Urinary bladder (tissue), 4 donors: Measurements from ENCODE around the gene TLE2. TPM values are rescaled to one million over a fixed set of nuclear protein-coding genes. Genes with fewer than 3 reads are reported as not detected.

ENCODE experiments used
- DNase-seq: peaks from one replicate; pipeline ENCODE4 v3.0.0-alpha.2; 2015; ENCODE audit errors: extremely low spot score
- H3K27ac ChIP-seq: one replicate; pipeline ENCODE4 v1.5.1; 2013; ENCODE audit warnings: low read depth, mild to moderate bottlenecking, moderate library complexity
- H3K36me3 ChIP-seq: one replicate; pipeline ENCODE4 v1.6.1; 2013; ENCODE audit warnings: mild to moderate bottlenecking, moderate library complexity; ENCODE audit not compliant: insufficient read depth
- H3K4me1 ChIP-seq: one replicate; pipeline ENCODE4 v1.6.1; 2013; ENCODE audit warnings: mild to moderate bottlenecking, moderate library complexity; ENCODE audit not compliant: insufficient read depth
- H3K4me3 ChIP-seq: one replicate; pipeline ENCODE4 v1.5.1; 2013; ENCODE audit warnings: low read depth, low read length
- WGBS: extraction: QIAGEN DNeasy Blood & Tissue Kit; methylation state at CpG from one replicate; pipeline ENCODE4 v1.1.7; 2013; 5-methylcytosine and 5-hydroxymethylcytosine counted together
- polyA plus RNA-seq: library from polyadenylated mRNA; stranded (reverse); fragments of 200-250 nt; gene quantifications from one replicate; pipeline ENCODE4 v1.2.3, GENCODE V29; 2013
- total RNA-seq: library from RNA; depleted of rRNA; stranded (reverse); fragments of >200 nt; gene quantifications from one replicate; pipeline ENCODE4 v1.2.3, GENCODE V29; 2014
- donor health status: healthy with polysubstance abuse.
- donor health status: healthy.

TLE2 gene
- total and polyA plus RNA-seq, 2 donors, result 14.1 to 69.9 TPM

DNA sequence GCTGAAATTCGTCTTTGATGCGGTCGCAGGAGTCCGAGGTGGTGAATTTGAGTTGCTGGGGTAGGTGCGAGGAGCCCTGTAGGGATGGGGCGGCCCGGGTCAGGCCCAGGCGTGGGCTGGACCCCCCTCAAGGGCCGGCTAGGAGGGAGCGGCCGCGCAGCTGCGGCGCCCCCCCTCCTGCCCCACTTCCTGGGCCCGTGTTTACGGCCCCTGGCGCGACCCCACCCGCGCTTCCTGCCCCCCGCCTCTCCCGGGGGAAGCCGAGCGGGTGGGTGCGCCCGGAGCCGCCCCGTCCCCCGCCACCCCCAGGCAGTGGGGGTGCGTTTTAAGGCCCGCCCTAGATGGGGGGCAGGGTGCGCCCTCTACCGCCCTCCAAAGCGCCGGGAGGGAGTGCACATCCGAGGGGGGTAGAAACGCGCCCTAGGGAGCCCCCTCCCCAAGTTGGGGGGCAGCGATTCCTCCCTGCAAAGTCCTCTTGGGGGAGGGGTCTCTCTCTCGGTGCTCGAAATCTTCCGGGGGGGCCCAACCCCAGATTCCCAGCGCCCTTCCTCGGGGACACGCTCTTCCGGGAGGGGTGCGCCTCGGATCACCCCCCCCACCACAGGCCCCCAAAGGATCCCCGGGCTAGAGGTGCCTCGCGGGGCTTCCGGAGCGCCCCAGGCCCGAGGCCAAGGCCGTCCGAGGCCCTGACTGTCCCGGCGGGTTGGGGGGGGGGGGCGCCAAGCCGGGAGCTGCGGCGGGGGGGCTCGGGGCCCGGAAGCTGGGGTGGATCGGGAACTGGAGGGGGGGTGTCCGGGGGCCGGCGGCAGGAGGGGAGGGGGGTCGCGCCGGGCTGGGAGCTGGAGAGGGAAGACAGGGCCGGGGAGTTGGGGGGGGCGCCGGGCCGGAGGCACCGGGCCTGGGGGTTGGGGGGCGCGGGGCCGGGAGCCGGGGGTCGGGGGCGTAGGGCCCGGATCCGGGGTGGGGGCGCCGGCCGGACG is 32.4 kb upstream of the TLE2 start:
- DNase-seq, result no peak
- H3K27ac ChIP-seq, result peak overlapping the region; percentile 98
- peaks cover 2% of the 10 kb centered on the region for H3K4me1 ChIP-seq
- 3% methylated on average over 88 of the region's 88 CpGs for whole genome bisulfite sequencing
- peak overlapping the region; percentile 99 for H3K4me3 ChIP-seq
- peaks cover 2% of the 10 kb centered on the region for H3K36me3 ChIP-seq

DNA sequence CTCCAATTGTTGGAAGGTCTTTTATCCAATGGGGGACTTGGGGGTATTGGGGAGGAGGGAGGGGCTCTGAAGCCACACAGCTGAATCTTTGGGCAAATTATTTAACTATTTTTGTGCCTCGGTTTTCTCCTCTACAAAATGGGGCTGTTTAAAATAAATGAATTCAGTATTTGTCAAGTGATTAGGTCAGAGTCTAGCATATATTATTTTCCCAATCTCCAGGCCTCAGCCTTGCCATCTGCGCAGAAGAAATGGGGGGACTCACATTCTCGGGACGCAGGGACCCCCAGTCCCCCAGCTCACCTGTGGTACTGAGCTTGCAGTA is 31.7 kb upstream of the TLE2 start:
- WGBS, result 21% methylated on average over 4 of the region's 4 CpGs
- H3K4me1 ChIP-seq, result peaks cover 2% of the 10 kb centered on the region

DNA sequence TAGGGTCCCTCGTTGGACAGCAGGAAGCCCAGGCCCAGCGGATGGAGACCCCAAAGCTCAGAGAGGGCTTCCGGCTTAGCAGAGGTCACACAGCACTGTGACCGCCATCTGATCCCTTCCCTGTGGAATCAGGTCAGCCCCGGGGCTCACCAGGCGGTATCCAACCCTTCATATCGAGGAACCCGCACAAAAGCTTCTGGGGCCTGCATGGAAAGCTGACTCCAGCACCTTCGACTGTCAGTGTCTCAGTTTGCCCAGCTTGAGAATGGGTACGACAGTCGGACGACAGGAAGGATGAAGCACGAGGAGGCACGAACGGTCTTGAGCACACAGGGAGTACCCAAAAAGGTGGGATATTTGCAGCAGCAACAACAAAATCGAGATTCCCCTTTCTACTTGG is 30.6 kb upstream of the TLE2 start:
- Histone ChIP-seq H3K36me3 (peaks cover 2% of the 10 kb centered on the region), H3K27ac (no peak overlapping the region), H3K4me3 (no peak overlapping the region), H3K4me1 (peaks cover 2% of the 10 kb centered on the region)
- WGBS, result 90% methylated on average over 16 of the region's 16 CpGs
- no peak for DNase-seq

More for the DNA sequence above, 31.7 kb upstream of the TLE2 start:
- DNase-seq, result no peak
- Histone ChIP-seq H3K27ac (peak overlapping the region; percentile 98), H3K4me3 (peak overlapping the region; percentile 99), H3K36me3 (peaks cover 2% of the 10 kb centered on the region)

DNA sequence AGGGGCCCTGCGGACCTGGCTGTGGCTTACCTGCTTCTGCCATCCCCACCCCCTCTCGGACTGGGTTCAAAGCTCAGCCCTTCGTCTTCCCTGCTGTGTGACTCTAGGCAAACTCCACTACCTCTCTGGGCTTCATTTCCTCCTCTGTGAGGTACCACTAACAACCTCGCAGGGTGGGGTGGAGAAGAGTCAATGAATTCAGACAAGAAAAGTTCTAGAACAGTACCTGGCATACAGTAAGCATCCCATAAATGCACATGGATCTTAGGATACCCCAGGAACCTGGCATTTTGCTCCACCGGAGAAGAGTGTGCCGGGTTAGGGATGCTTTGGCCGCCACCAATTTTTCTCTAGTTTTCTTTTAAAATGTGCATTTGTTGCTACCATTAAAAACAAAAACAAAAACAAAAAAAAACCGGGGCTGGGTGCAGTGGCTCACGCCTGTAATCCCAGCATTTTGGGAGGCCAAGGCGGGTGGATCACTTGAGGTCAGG is 29.8 kb upstream of the TLE2 start:
- Histone ChIP-seq H3K4me3 (no peak overlapping the region), H3K4me1 (peaks cover 2% of the 10 kb centered on the region), H3K36me3 (peaks cover 2% of the 10 kb centered on the region), H3K27ac (no peak overlapping the region)
- WGBS, result 90% methylated on average over 10 of the region's 10 CpGs
- no peak for DNase-seq

DNA sequence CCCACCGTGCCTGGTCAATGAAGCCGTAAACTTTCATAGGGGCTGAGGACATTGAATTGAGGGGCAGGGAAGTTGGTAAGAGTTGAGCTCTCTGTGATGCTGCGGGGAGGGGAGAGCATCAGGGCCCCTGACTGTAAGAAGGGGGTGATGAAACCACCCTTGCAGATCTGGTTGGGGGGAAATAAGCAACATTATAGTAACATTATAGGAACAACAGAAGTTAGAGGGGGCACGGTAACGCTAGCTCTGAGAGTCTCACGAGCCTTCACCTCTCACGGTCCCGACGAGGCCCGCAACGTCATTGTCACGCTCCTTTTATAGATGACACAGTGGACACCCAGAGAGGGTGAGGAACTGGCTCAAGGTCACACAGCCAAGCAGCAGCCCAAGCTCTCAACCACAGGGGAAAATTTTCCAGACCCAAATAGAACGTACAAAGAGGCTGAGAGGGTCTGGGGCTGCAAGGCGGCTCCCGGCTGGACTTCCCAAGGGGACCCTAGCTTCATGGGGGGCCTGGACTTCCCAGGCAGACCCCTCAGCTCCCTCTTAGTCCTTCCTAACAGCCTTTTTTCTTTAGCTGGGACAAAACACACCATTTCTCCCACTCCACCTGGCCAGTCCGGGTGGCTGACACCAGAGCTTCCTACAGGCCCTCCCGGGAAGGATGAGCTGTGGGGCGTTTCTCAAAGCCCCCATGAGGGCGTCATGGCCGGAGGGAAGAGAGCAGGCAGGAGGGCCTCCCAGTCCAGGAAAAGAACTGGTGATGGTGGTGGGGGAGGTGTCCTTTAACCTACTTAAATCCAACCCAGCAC is 29.1 kb upstream of the TLE2 start:
- no peak overlapping the region for H3K27ac ChIP-seq
- H3K4me3 ChIP-seq, result no peak overlapping the region
- peaks cover 2% of the 10 kb centered on the region for H3K4me1 ChIP-seq
- WGBS, result 86% methylated on average over 20 of the region's 20 CpGs
- H3K36me3 ChIP-seq, result peaks cover 4% of the 10 kb centered on the region
- DNase-seq, result no peak

DNA sequence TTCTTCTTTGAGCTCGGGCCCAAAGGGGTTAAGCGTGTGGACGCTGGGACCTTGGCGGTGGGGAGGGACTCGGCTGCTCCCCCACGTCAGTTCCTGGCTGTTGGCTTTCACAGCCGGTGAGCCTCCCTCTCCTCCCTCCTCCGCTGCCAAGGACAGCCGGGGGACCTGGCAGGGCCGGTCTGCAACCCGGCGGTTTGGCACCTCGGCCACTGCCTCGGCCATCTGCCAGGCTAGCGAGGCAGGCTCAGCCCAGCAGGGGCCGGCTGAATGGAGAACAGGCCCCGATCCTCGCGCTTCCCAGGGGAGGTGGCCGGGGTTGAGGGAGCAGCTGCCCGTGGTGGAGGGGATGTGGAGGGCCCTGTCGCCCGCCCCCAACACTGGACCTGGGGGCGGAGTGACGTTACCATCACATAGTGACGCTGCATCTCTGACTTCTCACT is 28.2 kb upstream of the TLE2 start:
- no peaks in the 10 kb centered on the region for H3K4me1 ChIP-seq
- no peak overlapping the region for H3K4me3 ChIP-seq
- peaks cover 6% of the 10 kb centered on the region for H3K36me3 ChIP-seq
- H3K27ac ChIP-seq, result peak overlapping the region; percentile 49
- DNase-seq, result no peak
- WGBS, result 19% methylated on average over 26 of the region's 26 CpGs

DNA sequence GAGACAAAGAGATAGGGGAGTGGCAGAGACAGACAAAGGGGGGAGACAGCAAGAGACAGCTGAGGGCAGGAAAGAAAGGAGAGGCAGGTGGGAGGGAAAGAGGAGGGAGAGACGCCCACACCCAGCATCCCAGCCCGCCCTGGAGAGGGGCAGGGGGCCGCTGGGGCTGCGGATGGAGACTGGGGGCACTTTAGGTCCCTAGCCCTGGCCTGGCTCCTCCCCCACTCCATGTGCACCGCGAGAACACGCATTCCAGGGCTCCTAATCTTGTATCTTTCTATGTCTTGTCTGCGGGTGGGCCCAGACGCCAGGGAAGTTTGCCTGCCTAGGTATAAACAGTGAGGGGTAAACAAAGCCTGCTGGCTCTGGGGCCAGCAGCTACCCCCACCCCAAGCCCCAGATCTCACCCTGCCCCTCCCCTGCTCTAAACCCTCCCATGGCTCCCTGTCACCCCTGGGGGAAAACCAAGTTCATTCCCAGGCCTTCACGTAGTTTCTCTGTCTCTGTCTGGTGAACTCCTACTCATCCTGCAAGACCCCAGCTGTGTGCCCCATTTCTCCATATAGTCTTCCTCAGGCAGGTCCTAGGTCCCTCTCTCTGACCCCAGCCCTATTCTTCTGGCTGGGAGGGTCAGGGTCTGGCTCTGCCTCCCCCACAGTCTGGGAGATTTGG is 27.5 kb upstream of the TLE2 start:
- DNase-seq, result no peak
- no peak overlapping the region for H3K4me3 ChIP-seq
- H3K36me3 ChIP-seq, result peaks cover 6% of the 10 kb centered on the region
- H3K27ac ChIP-seq, result peak overlapping the region; percentile 57
- 55% methylated on average over 10 of the region's 10 CpGs for WGBS
- H3K4me1 ChIP-seq, result no peaks in the 10 kb centered on the region

DNA sequence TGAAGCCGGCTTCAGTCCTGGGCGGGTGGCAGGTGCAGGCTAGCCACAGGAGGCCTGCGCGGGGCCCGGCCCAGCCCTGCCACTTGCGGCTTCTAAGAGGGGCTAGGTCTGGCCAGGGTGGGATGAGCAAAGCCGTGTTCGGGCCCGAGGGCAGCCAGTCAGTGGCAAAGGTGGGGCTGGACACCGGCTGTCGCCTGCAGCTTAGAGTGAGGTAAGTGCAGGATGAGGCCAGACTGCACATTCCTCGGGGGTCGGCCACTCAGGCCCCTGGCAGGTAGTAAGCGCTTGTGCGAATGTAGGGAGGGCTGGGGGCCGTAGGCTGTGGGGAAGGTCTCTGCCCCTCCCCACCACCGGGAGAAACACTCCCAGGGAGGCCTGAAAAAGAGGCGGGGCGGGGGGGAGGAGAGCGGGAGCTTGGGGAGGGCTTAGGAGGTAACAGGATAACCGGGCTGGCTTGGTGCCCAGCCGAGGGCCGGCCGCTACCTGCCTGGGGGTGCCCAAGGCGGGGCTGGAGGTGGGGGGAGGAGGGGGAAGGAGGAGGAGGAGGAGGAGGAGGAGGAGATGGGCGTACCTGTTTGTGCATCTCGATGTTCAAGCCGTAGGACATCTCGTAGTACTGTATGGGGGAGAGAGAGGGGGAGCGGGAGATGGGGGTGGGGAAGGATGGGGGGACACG is 26.8 kb upstream of the TLE2 start:
- 59% methylated on average over 31 of the region's 31 CpGs for WGBS
- Histone ChIP-seq H3K36me3 (peaks cover 6% of the 10 kb centered on the region), H3K4me1 (no peaks in the 10 kb centered on the region), H3K27ac (peak overlapping the region; percentile 4), H3K4me3 (no peak overlapping the region)
- no peak for DNase-seq

DNA sequence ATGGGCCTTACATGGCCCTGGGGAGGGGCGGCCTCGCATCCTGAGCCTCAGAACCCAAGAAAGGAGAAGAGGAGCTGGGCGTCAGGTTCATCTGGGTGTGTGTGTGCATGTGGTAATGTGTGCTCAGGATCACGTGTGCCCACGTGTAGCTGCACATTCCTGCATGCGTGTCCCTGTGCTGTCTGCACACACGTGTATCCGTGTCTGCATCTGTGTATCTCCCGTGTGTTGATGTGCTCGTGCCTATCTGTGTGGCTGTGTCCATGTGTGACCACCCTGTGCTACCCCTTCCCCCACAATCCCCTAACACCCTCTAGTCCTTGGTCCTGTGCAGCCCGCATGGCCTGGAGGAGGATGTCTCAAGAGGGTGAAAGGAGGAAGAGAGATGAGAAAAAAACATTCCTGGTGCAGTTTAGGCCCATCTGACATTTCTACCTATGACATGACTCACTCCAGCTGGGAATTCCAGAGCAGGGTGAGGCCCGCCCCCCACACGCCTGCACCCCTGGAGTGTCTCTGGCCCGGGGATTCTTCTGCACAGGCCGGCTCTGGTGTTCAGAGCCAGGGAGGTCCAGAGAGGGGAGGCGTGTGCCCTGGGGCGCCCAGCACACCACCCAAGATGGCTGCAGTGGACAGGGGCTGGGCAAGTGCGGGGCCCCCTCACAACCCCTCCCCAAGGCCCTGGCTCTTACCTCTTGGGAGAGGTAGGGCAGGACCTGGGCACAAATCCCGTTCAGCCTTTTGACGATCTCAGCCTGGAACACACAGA is 26.1 kb upstream of the TLE2 start:
- H3K4me3 ChIP-seq, result no peak overlapping the region
- H3K27ac ChIP-seq, result peak overlapping the region; percentile 4
- peaks cover 6% of the 10 kb centered on the region for H3K36me3 ChIP-seq
- H3K4me1 ChIP-seq, result no peaks in the 10 kb centered on the region
- 81% methylated on average over 20 of the region's 20 CpGs for WGBS
- no peak for DNase-seq

DNA sequence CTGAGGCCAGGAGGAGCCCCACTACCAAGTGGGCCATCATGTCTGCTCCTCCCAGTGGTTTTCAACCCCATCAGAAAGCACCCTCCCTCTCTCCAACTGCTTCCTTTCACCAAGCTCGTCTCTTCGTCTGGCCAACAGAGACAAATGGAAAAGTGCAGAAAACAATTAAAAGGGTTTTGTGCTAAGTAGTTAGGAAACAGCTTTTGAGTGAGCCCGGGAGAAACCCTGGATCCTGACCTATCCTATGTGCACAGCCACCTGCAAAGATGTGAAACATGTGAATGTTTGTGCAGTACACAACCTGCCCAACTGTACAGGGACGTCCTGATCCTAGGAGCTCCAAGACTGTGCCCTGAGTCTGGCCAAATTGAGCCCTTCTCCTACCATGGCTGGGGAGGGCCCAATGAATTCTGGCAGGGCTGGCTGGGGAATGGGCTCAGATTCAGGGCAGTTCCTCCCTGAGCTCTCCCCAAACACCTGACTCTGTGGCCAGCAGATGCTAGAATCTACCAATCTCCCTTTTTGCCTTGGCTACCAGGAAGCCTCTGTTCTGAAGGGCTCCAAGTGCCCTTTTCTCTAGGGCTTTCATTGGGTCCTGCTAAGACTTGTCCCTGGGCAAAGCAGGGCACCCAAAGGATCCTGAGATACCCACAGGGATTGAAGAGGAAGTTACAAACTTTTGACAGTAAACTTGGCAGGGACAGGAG is 25.3 kb upstream of the TLE2 start:
- Histone ChIP-seq H3K4me1 (no peaks in the 10 kb centered on the region), H3K27ac (no peak overlapping the region), H3K4me3 (no peak overlapping the region), H3K36me3 (peaks cover 6% of the 10 kb centered on the region)
- no peak for DNase-seq
- 76% methylated on average over 4 of the region's 4 CpGs for WGBS

DNA sequence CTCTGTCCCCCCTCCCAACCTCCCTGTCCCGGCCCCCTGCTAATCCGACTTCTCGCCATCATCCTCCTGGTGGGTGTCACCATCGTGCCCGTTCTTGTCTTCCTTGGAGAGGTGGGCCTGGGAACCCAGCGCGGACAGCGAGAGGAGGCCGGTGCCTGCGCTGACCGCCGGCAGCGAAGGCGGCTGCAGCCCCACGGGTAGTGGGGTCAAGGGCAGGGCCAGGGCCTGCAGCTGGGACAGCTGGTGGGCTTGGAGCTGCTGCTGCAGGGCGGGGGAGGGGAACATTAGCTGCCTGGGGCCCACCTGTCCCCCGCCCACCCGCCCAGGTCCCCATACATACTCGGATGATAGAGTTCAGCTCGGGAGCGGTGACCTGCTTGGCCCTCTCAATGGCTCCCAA is 24.7 kb upstream of the TLE2 start:
- 73% methylated on average over 21 of the region's 21 CpGs for WGBS
- H3K4me3 ChIP-seq, result no peak overlapping the region
- no peak for DNase-seq
- H3K27ac ChIP-seq, result no peak overlapping the region
- no peaks in the 10 kb centered on the region for H3K4me1 ChIP-seq
- H3K36me3 ChIP-seq, result peaks cover 6% of the 10 kb centered on the region

DNA sequence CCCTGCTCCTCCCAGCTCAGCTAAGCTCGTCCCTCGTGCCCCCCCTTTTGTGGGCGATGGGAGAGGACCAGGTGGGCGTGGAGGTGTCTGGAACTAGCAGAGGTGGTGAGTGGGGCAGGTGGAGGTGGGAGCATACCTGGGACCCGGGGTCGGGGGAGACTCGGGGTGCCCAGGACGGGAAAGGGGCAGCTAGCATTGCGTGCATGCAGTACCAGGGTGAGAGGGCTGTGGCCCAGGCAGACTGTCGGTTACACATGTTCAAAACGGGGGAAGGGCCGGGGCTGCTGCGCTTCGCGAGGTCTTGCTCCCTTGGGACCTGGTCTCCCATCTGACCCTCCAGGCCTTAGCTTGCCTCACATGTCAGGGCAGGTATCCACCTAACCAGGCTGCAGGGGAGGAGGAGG is 24.1 kb upstream of the TLE2 start:
- no peak for DNase-seq
- whole genome bisulfite sequencing, result 73% methylated on average over 15 of the region's 15 CpGs
- H3K4me1 ChIP-seq, result no peaks in the 10 kb centered on the region
- H3K27ac ChIP-seq, result no peak overlapping the region
- H3K36me3 ChIP-seq, result peaks cover 6% of the 10 kb centered on the region
- no peak overlapping the region for H3K4me3 ChIP-seq
